K562 (cell line): ENCODE measurements around the gene RNASE13. TPM values are rescaled to one million over a fixed set of nuclear protein-coding genes. Genes with fewer than 3 reads are reported as not detected.

ENCODE experiments used
- ARID1B ChIP-seq: fragments of 450-650 bp; IDR thresholded peaks from 2 replicates; pipeline ENCODE4 v1.6.1; 2016; ENCODE audit warnings: antibody characterized with exemption, mild to moderate bottlenecking, inconsistent platforms
- ARID3B ChIP-seq: fragments of 250-450 bp; sonication (Bioruptor Pico); IDR thresholded peaks from 2 replicates; pipeline ENCODE4 v1.4.0; 2020; ENCODE audit warnings: borderline replicate concordance
- CBFA2T3 ChIP-seq: fragments of 450-650 bp; IDR thresholded peaks from 2 replicates; pipeline ENCODE4 v1.6.1; 2017
- CBX3 ChIP-seq, 2 experiments: IDR thresholded peaks; 1 replicate in 1 of 2; 2 replicates in 1 of 2; pipeline ENCODE4 v1.6.1; 2012; ENCODE audit warnings: inconsistent platforms in 2 of 2, low read length in 2 of 2, borderline replicate concordance in 1 of 2, control low read depth in 1 of 2
- CTBP1 ChIP-seq: fragments of 450-650 bp; IDR thresholded peaks from 2 replicates; pipeline ENCODE4 v1.6.1; 2016; ENCODE audit warnings: borderline replicate concordance
- EHMT2 ChIP-seq: fragments of 450-650 bp; IDR thresholded peaks from 2 replicates; pipeline ENCODE4 v1.6.1; 2018; ENCODE audit warnings: antibody characterized with exemption
- ESRRA ChIP-seq: fragments of 450-650 bp; IDR thresholded peaks from 2 replicates; pipeline ENCODE4 v1.6.1; 2014; ENCODE audit warnings: low read depth, mild to moderate bottlenecking, moderate library complexity, borderline replicate concordance
- FOSL1 ChIP-seq: fragments of 200-800 bp; sonication (Bioruptor generic); conservative IDR thresholded peaks from 2 replicates; pipeline ENCODE4 v1.6.1; 2016; ENCODE audit warnings: missing genetic modification characterization, missing compliant biosample characterization
- GTF2E2 ChIP-seq: fragments of 200-800 bp; sonication (Bioruptor generic); IDR thresholded peaks from 2 replicates; pipeline ENCODE4 v1.6.1; 2016; ENCODE audit warnings: missing genetic modification characterization, missing compliant biosample characterization
- IFI16 ChIP-seq: fragments of 250-450 bp; sonication (Bioruptor Pico); IDR thresholded peaks from 2 replicates; pipeline ENCODE4 v2.1.2; 2022; ENCODE audit warnings: mild to moderate bottlenecking, inconsistent platforms
- JUN ChIP-seq, 2 experiments: sonication (generic) in 1 of 2; formaldehyde crosslinking in 1 of 2; IDR thresholded peaks; 2 replicates each; pipeline versions ENCODE4 v1.6.1 to v1.8.0; 2012 to 2022; ENCODE audit warnings: borderline replicate concordance in 2 of 2, mild to moderate bottlenecking in 2 of 2, improper control_type of control experiment in 1 of 2, low read depth in 1 of 2, low read length in 1 of 2, missing genetic modification reagents in 1 of 2
- L3MBTL2 ChIP-seq: fragments of 450-650 bp; IDR thresholded peaks from 2 replicates; pipeline ENCODE4 v1.6.1; 2016; ENCODE audit warnings: mild to moderate bottlenecking, moderate library complexity
- NFIC ChIP-seq: fragments of 450-650 bp; IDR thresholded peaks from 2 replicates; pipeline ENCODE4 v1.6.1; 2017; ENCODE audit warnings: mild to moderate bottlenecking, inconsistent platforms
- PHB ChIP-seq: fragments of 250-450 bp; sonication (Bioruptor Pico); IDR thresholded peaks from 2 replicates; pipeline ENCODE4 v1.5.0; 2021
- PHTF2 ChIP-seq: fragments of 250-450 bp; sonication (Bioruptor Pico); IDR thresholded peaks from 2 replicates; pipeline ENCODE4 v1.5.0; 2021; ENCODE audit warnings: mild to moderate bottlenecking
- PTTG1 ChIP-seq: fragments of 450-650 bp; IDR thresholded peaks from 2 replicates; pipeline ENCODE4 v1.6.1; 2016; ENCODE audit warnings: low read depth, mild to moderate bottlenecking, missing genetic modification characterization, missing compliant biosample characterization
- RCOR1 ChIP-seq, 2 experiments: IDR thresholded peaks; 2 replicates each; pipeline ENCODE4 v1.6.1; 2012; ENCODE audit warnings: low read depth in 2 of 2, low read length in 2 of 2, borderline replicate concordance in 1 of 2, improper control_type of control experiment in 1 of 2
- ZNF12 ChIP-seq: sonication (generic); formaldehyde crosslinking; IDR thresholded peaks from 2 replicates; pipeline ENCODE4 v1.4.0; 2020; ENCODE audit warnings: mild to moderate bottlenecking, missing genetic modification reagents
- ZNF324 ChIP-seq: fragments of 250-450 bp; sonication (Bioruptor Pico); IDR thresholded peaks from 2 replicates; pipeline ENCODE4 v1.4.0; 2020; ENCODE audit warnings: mild to moderate bottlenecking
- ZNF717 ChIP-seq: fragments of 250-450 bp; sonication (Bioruptor Pico); IDR thresholded peaks from 2 replicates; pipeline ENCODE4 v1.5.0; 2021
- polyA plus RNA-seq, 8 experiments: library from polyadenylated mRNA; depleted of rRNA in 4 of 8; stranded (reverse) in 5 of 8; unstranded in 3 of 8; fragments of >200 nt; fragmentation: Nextera tagmentation in 2 of 8; fragmentation: Illumina TruSeq in 1 of 8; extraction: Ambion mirVana in 2 of 8; extraction: Trizol in 1 of 8; gene quantifications; 2 replicates each; pipeline versions ENCODE4 v1.2.1 to v1.2.3, GENCODE V29; 2011 to 2014; ENCODE audit warnings: inconsistent platforms in 1 of 8, missing spikeins in 1 of 8
- total RNA-seq, 7 experiments: library from RNA; depleted of rRNA in 6 of 7; stranded (reverse); fragments of >200 nt in 6 of 7; fragmentation: Illumina TruSeq in 2 of 7; extraction: Trizol in 2 of 7; gene quantifications; 2 replicates each; pipeline versions ENCODE4 v1.2.1 to v1.2.3, GENCODE V29; 2011 to 2021; ENCODE audit warnings: low replicate concordance in 1 of 7
- TF ChIP-seq, protein P1 (sequence below): fragments of 250-450 bp; sonication (Bioruptor Pico); IDR thresholded peaks from 2 replicates; pipeline ENCODE4 v1.4.0; 2020

RNASE13 gene
- total and polyA plus RNA-seq, 9 of the 15 experiments (the other 6 are each of a cell fraction or from before 2014, with no cell fraction given): not detected

DNA sequence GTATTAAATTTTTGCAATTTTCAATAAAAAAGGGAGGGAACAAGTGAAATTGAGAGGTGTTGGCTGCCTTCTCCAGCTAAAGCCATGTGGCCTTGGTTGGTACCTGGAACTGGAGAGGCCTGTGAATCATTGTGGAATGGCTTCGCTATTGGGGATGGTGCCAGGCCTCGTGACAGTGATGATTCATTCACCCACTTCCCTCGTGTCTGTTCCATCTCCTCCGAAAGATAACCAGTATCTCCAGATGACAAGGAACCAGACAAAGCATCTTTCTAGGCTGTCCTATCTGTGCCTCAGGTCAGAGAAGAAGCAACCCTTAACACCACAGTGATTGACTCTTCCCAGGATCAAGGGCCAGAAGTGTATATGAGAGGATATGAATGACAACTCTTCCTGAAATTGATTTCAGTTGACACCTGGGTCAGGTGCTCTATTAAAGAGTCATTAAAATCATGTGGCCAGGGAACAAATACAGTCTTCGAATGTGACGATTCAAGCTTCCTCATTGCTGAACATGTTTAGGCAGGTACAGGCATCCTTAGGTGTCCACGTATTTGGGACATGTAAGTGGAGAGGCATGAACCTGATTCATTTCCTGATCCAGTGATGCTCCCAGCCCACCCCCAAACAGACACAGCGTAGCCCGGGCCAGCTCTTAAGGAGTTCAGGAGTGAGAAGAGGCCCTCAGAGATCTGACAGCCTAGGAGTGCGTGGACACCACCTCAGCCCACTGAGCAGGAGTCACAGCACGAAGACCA, 7.2 kb upstream of the RNASE13 start, which contains the start of gene RNASE7 (continued):
- peak; percentile 11; the same call in 1 of the 2 replicates for TF ChIP-seq JUN (IDR thresholded peaks at IDR 0.05; ENCODE audit: borderline replicate concordance, low read depth, low read length)
- TF ChIP-seq JUN (CRISPR knock-in tag; IDR thresholded peaks at IDR 0.05; ENCODE audit: borderline replicate concordance): no peak
- peak; percentile 28; the same call in 1 of the 2 replicates for TF ChIP-seq L3MBTL2
- 0 out of 2 replicates have a peak, but pooled peaks have one; percentile 22 for TF ChIP-seq NFIC
- TF ChIP-seq CTBP1: peak; percentile 60; the same call in 1 of the 2 replicates
- TF ChIP-seq IFI16 (CRISPR knock-in tag): no peak
- TF ChIP-seq, protein P1, sequence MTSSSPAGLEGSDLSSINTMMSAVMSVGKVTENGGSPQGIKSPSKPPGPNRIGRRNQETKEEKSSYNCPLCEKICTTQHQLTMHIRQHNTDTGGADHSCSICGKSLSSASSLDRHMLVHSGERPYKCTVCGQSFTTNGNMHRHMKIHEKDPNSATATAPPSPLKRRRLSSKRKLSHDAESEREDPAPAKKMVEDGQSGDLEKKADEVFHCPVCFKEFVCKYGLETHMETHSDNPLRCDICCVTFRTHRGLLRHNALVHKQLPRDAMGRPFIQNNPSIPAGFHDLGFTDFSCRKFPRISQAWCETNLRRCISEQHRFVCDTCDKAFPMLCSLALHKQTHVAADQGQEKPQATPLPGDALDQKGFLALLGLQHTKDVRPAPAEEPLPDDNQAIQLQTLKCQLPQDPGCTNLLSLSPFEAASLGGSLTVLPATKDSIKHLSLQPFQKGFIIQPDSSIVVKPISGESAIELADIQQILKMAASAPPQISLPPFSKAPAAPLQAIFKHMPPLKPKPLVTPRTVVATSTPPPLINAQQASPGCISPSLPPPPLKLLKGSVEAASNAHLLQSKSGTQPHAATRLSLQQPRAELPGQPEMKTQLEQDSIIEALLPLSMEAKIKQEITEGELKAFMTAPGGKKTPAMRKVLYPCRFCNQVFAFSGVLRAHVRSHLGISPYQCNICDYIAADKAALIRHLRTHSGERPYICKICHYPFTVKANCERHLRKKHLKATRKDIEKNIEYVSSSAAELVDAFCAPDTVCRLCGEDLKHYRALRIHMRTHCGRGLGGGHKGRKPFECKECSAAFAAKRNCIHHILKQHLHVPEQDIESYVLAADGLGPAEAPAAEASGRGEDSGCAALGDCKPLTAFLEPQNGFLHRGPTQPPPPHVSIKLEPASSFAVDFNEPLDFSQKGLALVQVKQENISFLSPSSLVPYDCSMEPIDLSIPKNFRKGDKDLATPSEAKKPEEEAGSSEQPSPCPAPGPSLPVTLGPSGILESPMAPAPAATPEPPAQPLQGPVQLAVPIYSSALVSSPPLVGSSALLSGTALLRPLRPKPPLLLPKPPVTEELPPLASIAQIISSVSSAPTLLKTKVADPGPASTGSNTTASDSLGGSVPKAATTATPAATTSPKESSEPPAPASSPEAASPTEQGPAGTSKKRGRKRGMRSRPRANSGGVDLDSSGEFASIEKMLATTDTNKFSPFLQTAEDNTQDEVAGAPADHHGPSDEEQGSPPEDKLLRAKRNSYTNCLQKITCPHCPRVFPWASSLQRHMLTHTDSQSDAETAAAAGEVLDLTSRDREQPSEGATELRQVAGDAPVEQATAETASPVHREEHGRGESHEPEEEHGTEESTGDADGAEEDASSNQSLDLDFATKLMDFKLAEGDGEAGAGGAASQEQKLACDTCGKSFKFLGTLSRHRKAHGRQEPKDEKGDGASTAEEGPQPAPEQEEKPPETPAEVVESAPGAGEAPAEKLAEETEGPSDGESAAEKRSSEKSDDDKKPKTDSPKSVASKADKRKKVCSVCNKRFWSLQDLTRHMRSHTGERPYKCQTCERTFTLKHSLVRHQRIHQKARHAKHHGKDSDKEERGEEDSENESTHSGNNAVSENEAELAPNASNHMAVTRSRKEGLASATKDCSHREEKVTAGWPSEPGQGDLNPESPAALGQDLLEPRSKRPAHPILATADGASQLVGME (CRISPR knock-in tag): peak; percentile 82; the same call in 1 of the 2 replicates
- TF ChIP-seq FOSL1: peak; percentile 94
- TF ChIP-seq ZNF717 (CRISPR knock-in tag): no peak
- no peak for TF ChIP-seq ZNF12 (CRISPR knock-in tag)
- no peak for TF ChIP-seq PHTF2
- no peak for TF ChIP-seq PTTG1 (tag)
- TF ChIP-seq GTF2E2 (tag): no peak
- no peak for TF ChIP-seq ARID3B
- TF ChIP-seq RCOR1 (IDR thresholded peaks at IDR 0.05; ENCODE audit: borderline replicate concordance in 1 of 2, low read depth in 2 of 2, low read length in 2 of 2): peak in 1 of 2 experiments; percentile 29; a peak in 1 of 4 replicates
- no peak for TF ChIP-seq ESRRA
- no peak for TF ChIP-seq EHMT2
- TF ChIP-seq ARID1B: peak; percentile 34; the same call in 1 of the 2 replicates
- TF ChIP-seq CBFA2T3: peak; percentile 58
- TF ChIP-seq CBX3 (IDR thresholded peaks at IDR 0.05; ENCODE audit: borderline replicate concordance in 1 of 2, low read length in 2 of 2): no peak
- TF ChIP-seq ZNF324 (CRISPR knock-in tag): no peak
- no peak for TF ChIP-seq PHB (CRISPR knock-in tag)
